Measurements from ENCODE around the gene LRRC8E.

DNA sequence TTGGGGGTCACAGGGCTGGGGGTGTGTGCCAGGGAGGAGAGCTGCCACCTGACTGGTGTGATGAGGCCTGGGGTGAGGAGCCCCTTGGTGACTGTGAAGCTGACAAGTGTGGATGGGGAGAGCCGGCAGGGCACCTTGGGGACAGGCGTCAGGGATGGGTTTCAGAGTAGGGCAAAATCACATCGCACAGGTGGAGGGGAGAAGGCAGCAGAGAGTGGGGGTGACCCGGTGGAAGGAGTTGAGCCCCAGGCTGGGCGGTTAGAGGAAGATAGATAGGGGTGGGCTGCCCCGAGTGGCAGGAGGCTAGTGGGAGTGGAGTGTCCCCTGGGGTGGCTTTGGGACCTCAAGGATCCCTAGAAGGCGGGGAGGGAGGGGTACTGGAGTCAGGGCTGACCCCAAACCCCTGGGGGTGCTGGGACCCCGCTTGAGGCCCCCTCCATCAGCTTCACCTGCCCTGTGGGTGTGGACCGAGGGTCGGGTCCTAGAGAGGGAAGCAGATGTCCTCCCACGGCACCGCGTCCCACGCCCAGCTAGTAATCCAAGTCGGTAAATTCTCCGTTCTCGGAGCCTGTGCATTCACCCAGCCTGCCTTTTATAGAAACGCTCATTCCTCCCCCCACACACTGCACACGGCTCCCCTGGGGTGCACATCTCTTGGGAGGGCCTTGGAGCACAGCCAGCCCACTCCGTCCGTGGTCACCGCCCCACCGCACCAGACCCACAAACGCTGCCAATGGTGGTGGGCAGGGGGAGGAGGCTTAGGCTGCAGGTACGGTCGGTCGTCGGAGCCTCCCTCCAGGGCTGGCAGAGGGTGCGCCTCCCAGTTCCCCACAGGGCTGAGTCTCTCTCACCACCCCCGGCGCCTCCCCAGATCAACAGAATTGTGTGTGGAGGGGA is 35.2 kb downstream of the LRRC8E start:
- no peak for TF ChIP-seq CTCF (IDR thresholded peaks at IDR 0.05)
- peak in 1 of 2 donors; percentile 22 for TF ChIP-seq POLR2A (IDR thresholded peaks at IDR 0.05)

Measured in uterus (tissue), 2 donors.